Keratinocyte (primary cell): ENCODE measurements around the gene P4HB.

Experiments
- CTCF ChIP-seq, 3 experiments: IDR thresholded peaks in 1 of 3; conservative IDR thresholded peaks in 1 of 3; optimal IDR thresholded peaks in 1 of 3; 2 replicates in 2 of 3; 3 replicates in 1 of 3; pipeline versions ENCODE3 to v1.5.1; 2011; ENCODE audit warnings: low read length in 3 of 3, mild to moderate bottlenecking in 3 of 3, moderate library complexity in 2 of 3, control low read depth in 1 of 3, inconsistent platforms in 1 of 3; ENCODE audit not compliant: insufficient read depth in 2 of 3; ENCODE audit errors: extremely low read depth in 1 of 3
- EZH2 ChIP-seq: IDR thresholded peaks from one replicate; pipeline ENCODE4 v1.6.1; 2012; ENCODE audit warnings: inconsistent platforms, mild to moderate bottlenecking, low read length, moderate library complexity

GRCh38 chr17:81900181-81900820, 40.0 kb upstream of the P4HB start:
- TF ChIP-seq CTCF (optimal IDR thresholded peaks at IDR 0.05 in 1 of 3, IDR thresholded peaks at IDR 0.05 in 1 of 3, conservative IDR thresholded peaks at IDR 0.05 in 1 of 3; ENCODE audit: extremely low read depth in 1 of 3, insufficient read depth in 2 of 3, low read length in 3 of 3) (no peak), EZH2 (no peak)
